WTC11 (cell line): ENCODE data around the gene RCVRN. TPM values are rescaled to one million over a fixed set of nuclear protein-coding genes. Genes with fewer than 3 reads are reported as not detected.

Experiments
- ATAC-seq: fragments of 200-7000 bp; cut with Tn5 transposase; 2 replicates; pipeline ENCODE4 v1.10.0; 2021; ENCODE audit warnings: mild to moderate bottlenecking, moderate library complexity
- CTCF ChIA-PET: fragments of 300-600 bp; sonication (Branson Sonifier 250); formaldehyde crosslinking; loops from one replicate; lab custom pipeline; 2021; ENCODE audit warnings: antibody characterized with exemption; lab: Charles Lee
- POLR2A ChIA-PET: fragments of 350-600 bp; sonication (Branson Sonifier 250); formaldehyde crosslinking; loops from one replicate; lab custom pipeline; 2021; ENCODE audit warnings: antibody characterized with exemption; lab: Charles Lee
- DNase-seq: peaks from one replicate; pipeline ENCODE4 v3.0.0; 2021; ENCODE audit warnings: low spot score
- H3K27ac Mint-ChIP-seq: 2 replicates; pipeline ENCODE4 v1.8.0; 2021; ENCODE audit warnings: mixed read lengths
- H3K27me3 Mint-ChIP-seq: 2 replicates; pipeline ENCODE4 v1.8.0; 2021; ENCODE audit warnings: low read depth, mild to moderate bottlenecking, moderate library complexity, mixed read lengths
- H3K36me3 Mint-ChIP-seq: 2 replicates; pipeline ENCODE4 v1.8.0; 2021; ENCODE audit warnings: mixed read lengths
- H3K4me1 Mint-ChIP-seq: 2 replicates; pipeline ENCODE4 v1.8.0; 2022; ENCODE audit warnings: mixed read lengths
- H3K4me3 Mint-ChIP-seq: 2 replicates; pipeline ENCODE4 v1.8.0; 2021; ENCODE audit warnings: mild to moderate bottlenecking, moderate library complexity, mixed read lengths
- H3K9me3 Mint-ChIP-seq: 2 replicates; pipeline ENCODE4 v1.8.0; 2021; ENCODE audit warnings: mixed read lengths
- CBFB ChIP-seq: sonication (generic); formaldehyde crosslinking; IDR thresholded peaks from 2 replicates; pipeline ENCODE4 v1.8.1; 2022; ENCODE audit warnings: mild to moderate bottlenecking, low read depth, missing genetic modification reagents
- ESRRA ChIP-seq: sonication (generic); formaldehyde crosslinking; IDR thresholded peaks from 2 replicates; pipeline ENCODE4 v1.8.1; 2022; ENCODE audit warnings: mild to moderate bottlenecking, missing genetic modification reagents, borderline replicate concordance
- FOXK1 ChIP-seq: sonication (generic); formaldehyde crosslinking; IDR thresholded peaks from 2 replicates; pipeline ENCODE4 v1.8.0; 2022; ENCODE audit warnings: mild to moderate bottlenecking, moderate library complexity, missing genetic modification reagents
- GTF2I ChIP-seq: fragments of 250-450 bp; sonication (Bioruptor Pico); conservative IDR thresholded peaks from 2 replicates; pipeline ENCODE4 v1.4.0; 2021; ENCODE audit warnings: mild to moderate bottlenecking
- IRF2 ChIP-seq: sonication (generic); formaldehyde crosslinking; IDR thresholded peaks from 2 replicates; pipeline ENCODE4 v1.8.0; 2022; ENCODE audit warnings: low read depth, missing genetic modification reagents, borderline replicate concordance
- NFATC4 ChIP-seq: fragments of 250-450 bp; sonication (Bioruptor Pico); IDR thresholded peaks from 2 replicates; pipeline ENCODE4 v1.9.0; 2021; ENCODE audit warnings: mild to moderate bottlenecking
- NR2C2 ChIP-seq: sonication (generic); formaldehyde crosslinking; IDR thresholded peaks from 2 replicates; pipeline ENCODE4 v1.8.0; 2022; ENCODE audit warnings: mild to moderate bottlenecking, missing genetic modification reagents
- OVOL2 ChIP-seq: fragments of 250-450 bp; sonication (Bioruptor Pico); IDR thresholded peaks from 2 replicates; pipeline ENCODE4 v1.9.0; 2021; ENCODE audit warnings: mild to moderate bottlenecking, borderline replicate concordance
- PRRX2 ChIP-seq: fragments of 250-450 bp; sonication (Bioruptor Pico); IDR thresholded peaks from 2 replicates; pipeline ENCODE4 v1.8.0; 2021; ENCODE audit warnings: mild to moderate bottlenecking
- RORB ChIP-seq: fragments of 250-450 bp; sonication (Bioruptor Pico); IDR thresholded peaks from 2 replicates; pipeline ENCODE4 v1.9.0; 2021; ENCODE audit warnings: mild to moderate bottlenecking
- ZBTB21 ChIP-seq: sonication (generic); formaldehyde crosslinking; IDR thresholded peaks from 2 replicates; pipeline ENCODE4 v1.8.1; 2023; ENCODE audit warnings: mild to moderate bottlenecking, missing genetic modification reagents, borderline replicate concordance
- ZNF121 ChIP-seq: sonication (generic); formaldehyde crosslinking; IDR thresholded peaks from 2 replicates; pipeline ENCODE4 v1.8.0; 2023; ENCODE audit warnings: missing genetic modification reagents
- ZNF232 ChIP-seq: sonication (generic); formaldehyde crosslinking; IDR thresholded peaks from 2 replicates; pipeline ENCODE4 v1.8.0; 2022; ENCODE audit warnings: mild to moderate bottlenecking, missing genetic modification reagents
- ZNF263 ChIP-seq: sonication (generic); formaldehyde crosslinking; IDR thresholded peaks from 2 replicates; pipeline ENCODE4 v1.8.1; 2022; ENCODE audit warnings: low read depth, mild to moderate bottlenecking, moderate library complexity, missing genetic modification reagents
- ZNF396 ChIP-seq: fragments of 250-450 bp; sonication (Bioruptor Pico); IDR thresholded peaks from 2 replicates; pipeline ENCODE4 v1.8.0; 2021; ENCODE audit warnings: mild to moderate bottlenecking, moderate library complexity, borderline replicate concordance
- ZNF423 ChIP-seq: fragments of 250-450 bp; sonication (Bioruptor Pico); IDR thresholded peaks from 2 replicates; pipeline ENCODE4 v2.1.2; 2022; ENCODE audit warnings: mild to moderate bottlenecking, moderate library complexity
- total RNA-seq: library from RNA; stranded (reverse); gene quantifications from 3 replicates; pipeline ENCODE4 v1.2.3, GENCODE V29; 2021
- TF ChIP-seq, protein P1 (sequence below): sonication (generic); formaldehyde crosslinking; IDR thresholded peaks from 2 replicates; pipeline ENCODE4 v1.8.0; 2022; ENCODE audit warnings: missing genetic modification reagents
- TF ChIP-seq, protein P2 (sequence below): fragments of 250-450 bp; sonication (Bioruptor Pico); IDR thresholded peaks from 2 replicates; pipeline ENCODE4 v2.1.2; 2022; ENCODE audit warnings: mild to moderate bottlenecking, moderate library complexity
- TF ChIP-seq, protein P3 (sequence below): sonication (generic); formaldehyde crosslinking; conservative IDR thresholded peaks from 2 replicates; pipeline ENCODE4 v1.8.1; 2022; ENCODE audit warnings: mild to moderate bottlenecking, missing genetic modification reagents
- TF ChIP-seq, protein P4 (sequence below): fragments of 250-450 bp; sonication (Bioruptor Pico); IDR thresholded peaks from 2 replicates; pipeline ENCODE4 v1.9.0; 2021; ENCODE audit warnings: mild to moderate bottlenecking
- TF ChIP-seq, protein P5 (sequence below): fragments of 250-450 bp; sonication (Bioruptor Pico); IDR thresholded peaks from 2 replicates; pipeline ENCODE4 v1.9.0; 2021; ENCODE audit warnings: mild to moderate bottlenecking
- TF ChIP-seq, protein P6 (sequence below): fragments of 250-450 bp; sonication (Bioruptor Pico); IDR thresholded peaks from 2 replicates; pipeline ENCODE4 v1.9.0; 2021; ENCODE audit warnings: mild to moderate bottlenecking, borderline replicate concordance

RCVRN gene
- total RNA-seq, 1 experiment from 2014 or later = not detected

DNA sequence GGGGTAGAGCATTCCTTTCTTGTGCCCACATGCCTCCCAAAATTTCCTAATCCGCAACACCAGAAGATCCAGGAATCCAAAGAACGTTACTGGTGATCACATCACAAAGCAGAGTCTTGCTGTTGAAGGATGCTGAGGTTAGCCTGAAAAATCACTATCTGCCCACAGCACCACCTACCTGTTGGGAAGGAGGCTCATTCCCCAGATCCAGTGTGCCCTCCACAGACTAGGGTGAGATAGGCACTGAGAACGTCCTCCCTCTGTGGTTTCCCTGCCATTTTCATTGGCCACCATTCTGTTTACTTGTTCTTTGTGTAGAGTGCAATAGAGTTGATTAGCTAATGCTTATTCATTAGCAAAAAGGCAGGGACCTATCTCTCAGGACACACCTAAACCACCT lies 30.3 kb downstream of the RCVRN start:
- H3K27ac Mint-ChIP-seq = no peak overlapping the region
- no peaks in the 10 kb centered on the region for H3K27me3 Mint-ChIP-seq
- H3K4me1 Mint-ChIP-seq = peaks cover 6% of the 10 kb centered on the region
- no peak for TF ChIP-seq ZNF232 (CRISPR knock-in tag)
- TF ChIP-seq, protein P1, sequence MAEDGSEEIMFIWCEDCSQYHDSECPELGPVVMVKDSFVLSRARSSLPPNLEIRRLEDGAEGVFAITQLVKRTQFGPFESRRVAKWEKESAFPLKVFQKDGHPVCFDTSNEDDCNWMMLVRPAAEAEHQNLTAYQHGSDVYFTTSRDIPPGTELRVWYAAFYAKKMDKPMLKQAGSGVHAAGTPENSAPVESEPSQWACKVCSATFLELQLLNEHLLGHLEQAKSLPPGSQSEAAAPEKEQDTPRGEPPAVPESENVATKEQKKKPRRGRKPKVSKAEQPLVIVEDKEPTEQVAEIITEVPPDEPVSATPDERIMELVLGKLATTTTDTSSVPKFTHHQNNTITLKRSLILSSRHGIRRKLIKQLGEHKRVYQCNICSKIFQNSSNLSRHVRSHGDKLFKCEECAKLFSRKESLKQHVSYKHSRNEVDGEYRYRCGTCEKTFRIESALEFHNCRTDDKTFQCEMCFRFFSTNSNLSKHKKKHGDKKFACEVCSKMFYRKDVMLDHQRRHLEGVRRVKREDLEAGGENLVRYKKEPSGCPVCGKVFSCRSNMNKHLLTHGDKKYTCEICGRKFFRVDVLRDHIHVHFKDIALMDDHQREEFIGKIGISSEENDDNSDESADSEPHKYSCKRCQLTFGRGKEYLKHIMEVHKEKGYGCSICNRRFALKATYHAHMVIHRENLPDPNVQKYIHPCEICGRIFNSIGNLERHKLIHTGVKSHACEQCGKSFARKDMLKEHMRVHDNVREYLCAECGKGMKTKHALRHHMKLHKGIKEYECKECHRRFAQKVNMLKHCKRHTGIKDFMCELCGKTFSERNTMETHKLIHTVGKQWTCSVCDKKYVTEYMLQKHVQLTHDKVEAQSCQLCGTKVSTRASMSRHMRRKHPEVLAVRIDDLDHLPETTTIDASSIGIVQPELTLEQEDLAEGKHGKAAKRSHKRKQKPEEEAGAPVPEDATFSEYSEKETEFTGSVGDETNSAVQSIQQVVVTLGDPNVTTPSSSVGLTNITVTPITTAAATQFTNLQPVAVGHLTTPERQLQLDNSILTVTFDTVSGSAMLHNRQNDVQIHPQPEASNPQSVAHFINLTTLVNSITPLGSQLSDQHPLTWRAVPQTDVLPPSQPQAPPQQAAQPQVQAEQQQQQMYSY (CRISPR knock-in tag) = no peak
- TF ChIP-seq ZNF396 = no peak
- no peak for TF ChIP-seq ZBTB21 (CRISPR knock-in tag)
- TF ChIP-seq ZNF263 = no peak
- TF ChIP-seq NFATC4 = no peak
- no peak for TF ChIP-seq ESRRA (CRISPR knock-in tag)
- TF ChIP-seq ZNF423 (CRISPR knock-in tag) = no peak
- no peak for TF ChIP-seq PRRX2 (CRISPR knock-in tag)
- no peak for TF ChIP-seq FOXK1 (CRISPR knock-in tag)
- no peak for TF ChIP-seq RORB (CRISPR knock-in tag)
- TF ChIP-seq ZNF121 (CRISPR knock-in tag) = no peak
- no peak for TF ChIP-seq IRF2
- no peak overlapping the region for H3K4me3 Mint-ChIP-seq
- DNase-seq = no peak
- ChIA-PET POLR2A (no interaction called here), CTCF (interaction anchor here (0.7 kb wide), 1 partner anchor 31 kb away, joined by 3 read pairs; no protein-coding TSS in a partner anchor)
- peak; percentile 65; the same call in 1 of the 2 replicates for ATAC-seq
- no peaks in the 10 kb centered on the region for H3K36me3 Mint-ChIP-seq
- H3K9me3 Mint-ChIP-seq = no peaks in the 10 kb centered on the region

DNA sequence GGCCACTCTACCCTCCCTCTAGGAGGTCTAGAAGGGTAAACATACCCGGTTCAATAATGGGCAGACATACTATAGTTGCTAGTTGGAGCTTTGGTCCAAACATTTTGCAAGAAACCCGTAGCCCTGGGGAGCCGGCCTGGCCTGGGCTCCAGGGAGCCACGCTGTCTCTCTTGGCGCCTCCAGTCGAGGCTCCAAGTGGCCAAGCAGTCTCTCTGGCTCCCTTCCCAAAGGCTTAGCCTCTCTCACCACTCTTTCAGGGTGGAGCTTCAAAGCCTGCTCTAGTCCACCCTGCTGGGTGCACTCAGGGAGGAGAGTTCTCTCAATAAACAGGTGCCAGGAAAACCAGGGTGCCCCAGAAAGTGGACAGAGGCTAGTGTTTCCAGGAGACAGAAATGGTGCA lies 32.2 kb downstream of the RCVRN start:
- Mint-ChIP-seq H3K9me3 (no peaks in the 10 kb centered on the region), H3K27me3 (no peaks in the 10 kb centered on the region), H3K4me3 (no peak overlapping the region), H3K4me1 (peaks cover 6% of the 10 kb centered on the region), H3K27ac (no peak overlapping the region), H3K36me3 (no peaks in the 10 kb centered on the region)
- DNase-seq (no peak), ATAC-seq (no peak)
- CTCF ChIA-PET = no interaction called here
- no peak for TF ChIP-seq NR2C2 (CRISPR knock-in tag)
- TF ChIP-seq, protein P2, sequence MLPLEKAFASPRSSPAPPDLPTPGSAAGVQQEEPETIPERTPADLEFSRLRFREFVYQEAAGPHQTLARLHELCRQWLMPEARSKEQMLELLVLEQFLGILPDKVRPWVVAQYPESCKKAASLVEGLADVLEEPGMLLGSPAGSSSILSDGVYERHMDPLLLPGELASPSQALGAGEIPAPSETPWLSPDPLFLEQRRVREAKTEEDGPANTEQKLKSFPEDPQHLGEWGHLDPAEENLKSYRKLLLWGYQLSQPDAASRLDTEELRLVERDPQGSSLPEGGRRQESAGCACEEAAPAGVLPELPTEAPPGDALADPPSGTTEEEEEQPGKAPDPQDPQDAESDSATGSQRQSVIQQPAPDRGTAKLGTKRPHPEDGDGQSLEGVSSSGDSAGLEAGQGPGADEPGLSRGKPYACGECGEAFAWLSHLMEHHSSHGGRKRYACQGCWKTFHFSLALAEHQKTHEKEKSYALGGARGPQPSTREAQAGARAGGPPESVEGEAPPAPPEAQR (CRISPR knock-in tag) = no peak
- TF ChIP-seq, protein P3, sequence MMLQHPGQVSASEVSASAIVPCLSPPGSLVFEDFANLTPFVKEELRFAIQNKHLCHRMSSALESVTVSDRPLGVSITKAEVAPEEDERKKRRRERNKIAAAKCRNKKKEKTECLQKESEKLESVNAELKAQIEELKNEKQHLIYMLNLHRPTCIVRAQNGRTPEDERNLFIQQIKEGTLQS = no peak
- TF ChIP-seq OVOL2 = no peak
- no peak for TF ChIP-seq CBFB (CRISPR knock-in tag)
- TF ChIP-seq, protein P4, sequence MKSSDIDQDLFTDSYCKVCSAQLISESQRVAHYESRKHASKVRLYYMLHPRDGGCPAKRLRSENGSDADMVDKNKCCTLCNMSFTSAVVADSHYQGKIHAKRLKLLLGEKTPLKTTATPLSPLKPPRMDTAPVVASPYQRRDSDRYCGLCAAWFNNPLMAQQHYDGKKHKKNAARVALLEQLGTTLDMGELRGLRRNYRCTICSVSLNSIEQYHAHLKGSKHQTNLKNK (CRISPR knock-in tag) = no peak
- POLR2A ChIA-PET = no interaction called here

DNA sequence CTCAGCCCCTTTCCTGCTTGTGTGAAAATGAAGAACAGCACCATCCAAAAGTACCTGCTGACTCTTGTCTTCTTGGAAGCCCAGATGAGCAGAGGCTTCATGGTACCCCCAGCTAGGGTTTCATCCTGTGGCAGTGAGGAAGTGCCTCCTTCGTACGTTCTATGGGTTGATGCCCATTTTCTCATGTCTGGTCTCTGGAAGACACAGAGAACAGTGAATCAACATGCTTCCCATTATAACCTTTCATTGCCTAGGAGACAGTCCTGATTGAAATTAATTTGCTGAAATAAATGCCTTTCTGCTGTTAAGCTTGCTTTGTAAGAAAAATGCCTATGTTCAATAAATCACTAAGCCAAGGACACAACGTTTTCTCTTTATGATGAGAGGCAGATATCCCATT lies 36.5 kb downstream of the RCVRN start:
- TF ChIP-seq, protein P5, sequence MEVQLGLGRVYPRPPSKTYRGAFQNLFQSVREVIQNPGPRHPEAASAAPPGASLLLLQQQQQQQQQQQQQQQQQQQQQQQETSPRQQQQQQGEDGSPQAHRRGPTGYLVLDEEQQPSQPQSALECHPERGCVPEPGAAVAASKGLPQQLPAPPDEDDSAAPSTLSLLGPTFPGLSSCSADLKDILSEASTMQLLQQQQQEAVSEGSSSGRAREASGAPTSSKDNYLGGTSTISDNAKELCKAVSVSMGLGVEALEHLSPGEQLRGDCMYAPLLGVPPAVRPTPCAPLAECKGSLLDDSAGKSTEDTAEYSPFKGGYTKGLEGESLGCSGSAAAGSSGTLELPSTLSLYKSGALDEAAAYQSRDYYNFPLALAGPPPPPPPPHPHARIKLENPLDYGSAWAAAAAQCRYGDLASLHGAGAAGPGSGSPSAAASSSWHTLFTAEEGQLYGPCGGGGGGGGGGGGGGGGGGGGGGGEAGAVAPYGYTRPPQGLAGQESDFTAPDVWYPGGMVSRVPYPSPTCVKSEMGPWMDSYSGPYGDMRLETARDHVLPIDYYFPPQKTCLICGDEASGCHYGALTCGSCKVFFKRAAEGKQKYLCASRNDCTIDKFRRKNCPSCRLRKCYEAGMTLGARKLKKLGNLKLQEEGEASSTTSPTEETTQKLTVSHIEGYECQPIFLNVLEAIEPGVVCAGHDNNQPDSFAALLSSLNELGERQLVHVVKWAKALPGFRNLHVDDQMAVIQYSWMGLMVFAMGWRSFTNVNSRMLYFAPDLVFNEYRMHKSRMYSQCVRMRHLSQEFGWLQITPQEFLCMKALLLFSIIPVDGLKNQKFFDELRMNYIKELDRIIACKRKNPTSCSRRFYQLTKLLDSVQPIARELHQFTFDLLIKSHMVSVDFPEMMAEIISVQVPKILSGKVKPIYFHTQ (CRISPR knock-in tag) = no peak
- TF ChIP-seq GTF2I = no peak
- TF ChIP-seq, protein P6, sequence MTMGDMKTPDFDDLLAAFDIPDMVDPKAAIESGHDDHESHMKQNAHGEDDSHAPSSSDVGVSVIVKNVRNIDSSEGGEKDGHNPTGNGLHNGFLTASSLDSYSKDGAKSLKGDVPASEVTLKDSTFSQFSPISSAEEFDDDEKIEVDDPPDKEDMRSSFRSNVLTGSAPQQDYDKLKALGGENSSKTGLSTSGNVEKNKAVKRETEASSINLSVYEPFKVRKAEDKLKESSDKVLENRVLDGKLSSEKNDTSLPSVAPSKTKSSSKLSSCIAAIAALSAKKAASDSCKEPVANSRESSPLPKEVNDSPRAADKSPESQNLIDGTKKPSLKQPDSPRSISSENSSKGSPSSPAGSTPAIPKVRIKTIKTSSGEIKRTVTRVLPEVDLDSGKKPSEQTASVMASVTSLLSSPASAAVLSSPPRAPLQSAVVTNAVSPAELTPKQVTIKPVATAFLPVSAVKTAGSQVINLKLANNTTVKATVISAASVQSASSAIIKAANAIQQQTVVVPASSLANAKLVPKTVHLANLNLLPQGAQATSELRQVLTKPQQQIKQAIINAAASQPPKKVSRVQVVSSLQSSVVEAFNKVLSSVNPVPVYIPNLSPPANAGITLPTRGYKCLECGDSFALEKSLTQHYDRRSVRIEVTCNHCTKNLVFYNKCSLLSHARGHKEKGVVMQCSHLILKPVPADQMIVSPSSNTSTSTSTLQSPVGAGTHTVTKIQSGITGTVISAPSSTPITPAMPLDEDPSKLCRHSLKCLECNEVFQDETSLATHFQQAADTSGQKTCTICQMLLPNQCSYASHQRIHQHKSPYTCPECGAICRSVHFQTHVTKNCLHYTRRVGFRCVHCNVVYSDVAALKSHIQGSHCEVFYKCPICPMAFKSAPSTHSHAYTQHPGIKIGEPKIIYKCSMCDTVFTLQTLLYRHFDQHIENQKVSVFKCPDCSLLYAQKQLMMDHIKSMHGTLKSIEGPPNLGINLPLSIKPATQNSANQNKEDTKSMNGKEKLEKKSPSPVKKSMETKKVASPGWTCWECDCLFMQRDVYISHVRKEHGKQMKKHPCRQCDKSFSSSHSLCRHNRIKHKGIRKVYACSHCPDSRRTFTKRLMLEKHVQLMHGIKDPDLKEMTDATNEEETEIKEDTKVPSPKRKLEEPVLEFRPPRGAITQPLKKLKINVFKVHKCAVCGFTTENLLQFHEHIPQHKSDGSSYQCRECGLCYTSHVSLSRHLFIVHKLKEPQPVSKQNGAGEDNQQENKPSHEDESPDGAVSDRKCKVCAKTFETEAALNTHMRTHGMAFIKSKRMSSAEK = no peak
- Mint-ChIP-seq H3K4me1 (no peaks in the 10 kb centered on the region), H3K27me3 (no peaks in the 10 kb centered on the region; the same call in 1 of the 2 replicates), H3K27ac (no peak overlapping the region), H3K4me3 (no peak overlapping the region), H3K36me3 (no peaks in the 10 kb centered on the region), H3K9me3 (peaks cover 8% of the 10 kb centered on the region)
- POLR2A ChIA-PET = no interaction called here
- DNase-seq (no peak), ATAC-seq (no peak)
- CTCF ChIA-PET = interaction anchor here (1.7 kb wide), 1 partner anchor 21 kb away, joined by 5 read pairs; no protein-coding TSS in a partner anchor
